Loucy (cell line): ENCODE data around the gene C3orf38.

Experiments used
- EZH2phosphoT487 ChIP-seq: fragments of 200-600 bp; IDR thresholded peaks from 2 replicates; pipeline ENCODE4 v1.6.1; 2018; ENCODE audit warnings: antibody characterized with exemption, mild to moderate bottlenecking, moderate library complexity, borderline replicate concordance
- TF ChIP-seq, protein P1 (sequence below): fragments of 200-600 bp; sonication (generic); conservative IDR thresholded peaks from 2 replicates; pipeline ENCODE4 v1.5.1; 2014; ENCODE audit warnings: mild to moderate bottlenecking, antibody characterized with exemption, low read length

GRCh38 chr3:88198121-88198520 lies 48.4 kb downstream of the C3orf38 start:
- TF ChIP-seq, protein P1, sequence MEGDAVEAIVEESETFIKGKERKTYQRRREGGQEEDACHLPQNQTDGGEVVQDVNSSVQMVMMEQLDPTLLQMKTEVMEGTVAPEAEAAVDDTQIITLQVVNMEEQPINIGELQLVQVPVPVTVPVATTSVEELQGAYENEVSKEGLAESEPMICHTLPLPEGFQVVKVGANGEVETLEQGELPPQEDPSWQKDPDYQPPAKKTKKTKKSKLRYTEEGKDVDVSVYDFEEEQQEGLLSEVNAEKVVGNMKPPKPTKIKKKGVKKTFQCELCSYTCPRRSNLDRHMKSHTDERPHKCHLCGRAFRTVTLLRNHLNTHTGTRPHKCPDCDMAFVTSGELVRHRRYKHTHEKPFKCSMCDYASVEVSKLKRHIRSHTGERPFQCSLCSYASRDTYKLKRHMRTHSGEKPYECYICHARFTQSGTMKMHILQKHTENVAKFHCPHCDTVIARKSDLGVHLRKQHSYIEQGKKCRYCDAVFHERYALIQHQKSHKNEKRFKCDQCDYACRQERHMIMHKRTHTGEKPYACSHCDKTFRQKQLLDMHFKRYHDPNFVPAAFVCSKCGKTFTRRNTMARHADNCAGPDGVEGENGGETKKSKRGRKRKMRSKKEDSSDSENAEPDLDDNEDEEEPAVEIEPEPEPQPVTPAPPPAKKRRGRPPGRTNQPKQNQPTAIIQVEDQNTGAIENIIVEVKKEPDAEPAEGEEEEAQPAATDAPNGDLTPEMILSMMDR = no peak
- TF ChIP-seq EZH2phosphoT487 = no peak
